Astrocyte (in vitro differentiated cells and primary cell): Measurements from ENCODE around the gene PTPN12.

Experiments used
- EZH2 ChIP-seq: IDR thresholded peaks from 2 replicates; pipeline ENCODE4 v1.6.1; 2012; ENCODE audit warnings: mild to moderate bottlenecking, low read length, inconsistent platforms; ENCODE audit not compliant: insufficient read depth
- TF ChIP-seq, protein P1 (sequence below): IDR thresholded peaks from 2 replicates; pipeline ENCODE4 v1.5.1; 2011; ENCODE audit warnings: low read depth, mild to moderate bottlenecking, inconsistent platforms, low read length, moderate library complexity; ENCODE audit not compliant: insufficient read depth

DNA sequence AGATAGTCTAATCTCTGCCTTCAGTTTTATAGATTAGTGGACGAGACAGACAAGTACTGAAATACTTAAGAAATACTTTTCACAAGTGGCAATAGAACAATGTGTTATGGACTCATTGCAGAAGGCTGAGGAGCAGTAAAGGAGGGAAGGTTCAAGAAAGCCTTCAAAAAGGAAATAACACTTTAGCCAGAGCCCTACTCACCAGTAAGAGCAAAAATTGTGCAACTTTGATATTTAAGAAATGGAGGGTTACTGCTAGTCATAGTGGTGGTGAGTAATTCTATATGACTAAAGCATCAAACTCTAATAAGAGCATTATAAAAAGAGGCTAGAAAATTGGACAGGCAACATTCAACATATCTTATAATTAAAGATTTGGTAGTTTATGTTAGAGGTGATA lies 28.8 kb downstream of the PTPN12 start:
- TF ChIP-seq, protein P1, sequence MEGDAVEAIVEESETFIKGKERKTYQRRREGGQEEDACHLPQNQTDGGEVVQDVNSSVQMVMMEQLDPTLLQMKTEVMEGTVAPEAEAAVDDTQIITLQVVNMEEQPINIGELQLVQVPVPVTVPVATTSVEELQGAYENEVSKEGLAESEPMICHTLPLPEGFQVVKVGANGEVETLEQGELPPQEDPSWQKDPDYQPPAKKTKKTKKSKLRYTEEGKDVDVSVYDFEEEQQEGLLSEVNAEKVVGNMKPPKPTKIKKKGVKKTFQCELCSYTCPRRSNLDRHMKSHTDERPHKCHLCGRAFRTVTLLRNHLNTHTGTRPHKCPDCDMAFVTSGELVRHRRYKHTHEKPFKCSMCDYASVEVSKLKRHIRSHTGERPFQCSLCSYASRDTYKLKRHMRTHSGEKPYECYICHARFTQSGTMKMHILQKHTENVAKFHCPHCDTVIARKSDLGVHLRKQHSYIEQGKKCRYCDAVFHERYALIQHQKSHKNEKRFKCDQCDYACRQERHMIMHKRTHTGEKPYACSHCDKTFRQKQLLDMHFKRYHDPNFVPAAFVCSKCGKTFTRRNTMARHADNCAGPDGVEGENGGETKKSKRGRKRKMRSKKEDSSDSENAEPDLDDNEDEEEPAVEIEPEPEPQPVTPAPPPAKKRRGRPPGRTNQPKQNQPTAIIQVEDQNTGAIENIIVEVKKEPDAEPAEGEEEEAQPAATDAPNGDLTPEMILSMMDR: no peak
- TF ChIP-seq EZH2: no peak
